ENCODE data around the gene SGTB.

GRCh38 chr5:65721050-65721719 lies 724 bp downstream of the SGTB start:
- TF ChIP-seq CTCF (IDR thresholded peaks at IDR 0.05) (no peak), POLR2A (IDR thresholded peaks at IDR 0.05) (no peak)
